NOMO-1 (cell line): Measurements from ENCODE around the gene NDUFA8.

Source experiments
- DNase-seq, 2 experiments: peaks; one replicate each; lab custom pipeline; 2025; ENCODE audit not compliant: unreplicated experiment in 2 of 2; lab: John Stamatoyannopoulos, UW

Gene NDUFA8

DNA sequence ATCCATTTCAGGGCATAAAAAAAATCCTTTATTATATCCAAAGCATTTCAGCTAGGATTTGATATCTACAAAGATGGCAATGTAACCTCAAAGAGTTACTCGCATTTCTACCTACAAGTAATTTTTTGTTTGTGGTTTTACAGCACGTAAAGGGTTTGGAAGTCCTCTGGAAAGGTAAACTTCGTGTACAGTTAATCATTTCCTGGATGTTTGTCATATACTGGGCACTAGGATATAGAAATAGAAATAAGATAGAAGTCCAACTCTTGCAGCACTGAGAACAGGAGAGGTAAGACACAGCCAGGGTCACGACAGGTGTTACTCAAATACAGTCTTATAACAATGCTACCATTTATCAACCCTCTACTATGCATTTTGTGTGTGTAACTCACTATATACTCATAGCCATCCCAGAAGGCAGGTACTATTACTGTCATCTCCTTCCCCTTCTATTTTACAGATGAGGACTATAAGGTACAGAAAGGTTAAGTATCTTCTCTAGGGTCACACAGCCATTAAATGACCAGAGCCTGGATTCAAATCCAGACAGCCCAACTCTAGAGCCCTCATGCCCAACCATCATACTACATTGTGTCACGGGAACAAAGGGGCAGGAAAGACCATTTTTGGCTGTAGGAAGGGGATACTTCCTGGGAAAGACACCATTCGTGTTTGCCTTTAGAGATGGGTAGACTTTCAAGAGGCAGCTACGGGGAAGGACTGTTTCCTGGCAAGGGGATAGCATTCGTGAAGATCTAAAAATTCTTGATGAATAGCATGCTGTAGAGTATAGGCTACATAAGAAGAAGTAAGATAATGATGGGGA, 19.0 kb downstream of the NDUFA8 start:
- no peak for DNase-seq

GRCh38 chr9:122138560-122139268, 20.9 kb downstream of the NDUFA8 start:
- no peak for DNase-seq

- no peak for DNase-seq
Observed at GRCh38 chr9:122135529-122135859, 24.1 kb downstream of the NDUFA8 start.

GRCh38 chr9:122134822-122135528, 24.6 kb downstream of the NDUFA8 start:
- DNase-seq = no peak

DNA sequence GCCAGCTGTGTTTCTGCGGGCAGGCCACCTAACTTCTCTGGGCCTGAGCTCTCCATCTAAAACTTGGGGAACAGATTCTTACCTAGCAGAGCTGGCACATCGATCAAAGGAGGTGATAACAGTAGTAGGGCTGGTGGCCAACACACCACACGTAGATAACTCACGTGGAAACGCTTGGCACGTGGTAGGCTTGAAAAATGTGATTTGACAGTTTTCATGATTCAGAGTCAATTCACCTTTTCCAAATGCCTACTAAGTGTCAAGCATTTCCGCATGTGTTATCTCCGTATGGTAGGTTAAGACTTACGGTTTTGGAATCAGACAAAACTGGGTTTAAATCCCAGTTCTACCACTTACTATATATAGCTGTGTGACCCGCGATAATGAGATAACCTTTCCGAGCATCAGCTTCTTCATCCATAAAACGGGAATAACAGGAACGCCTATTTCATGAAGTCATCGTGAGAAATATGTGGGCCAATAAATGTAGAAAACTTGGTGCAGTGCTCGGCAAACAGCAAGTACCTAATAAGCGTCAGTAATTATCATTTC, 25.5 kb downstream of the NDUFA8 start:
- no peak for DNase-seq

DNA sequence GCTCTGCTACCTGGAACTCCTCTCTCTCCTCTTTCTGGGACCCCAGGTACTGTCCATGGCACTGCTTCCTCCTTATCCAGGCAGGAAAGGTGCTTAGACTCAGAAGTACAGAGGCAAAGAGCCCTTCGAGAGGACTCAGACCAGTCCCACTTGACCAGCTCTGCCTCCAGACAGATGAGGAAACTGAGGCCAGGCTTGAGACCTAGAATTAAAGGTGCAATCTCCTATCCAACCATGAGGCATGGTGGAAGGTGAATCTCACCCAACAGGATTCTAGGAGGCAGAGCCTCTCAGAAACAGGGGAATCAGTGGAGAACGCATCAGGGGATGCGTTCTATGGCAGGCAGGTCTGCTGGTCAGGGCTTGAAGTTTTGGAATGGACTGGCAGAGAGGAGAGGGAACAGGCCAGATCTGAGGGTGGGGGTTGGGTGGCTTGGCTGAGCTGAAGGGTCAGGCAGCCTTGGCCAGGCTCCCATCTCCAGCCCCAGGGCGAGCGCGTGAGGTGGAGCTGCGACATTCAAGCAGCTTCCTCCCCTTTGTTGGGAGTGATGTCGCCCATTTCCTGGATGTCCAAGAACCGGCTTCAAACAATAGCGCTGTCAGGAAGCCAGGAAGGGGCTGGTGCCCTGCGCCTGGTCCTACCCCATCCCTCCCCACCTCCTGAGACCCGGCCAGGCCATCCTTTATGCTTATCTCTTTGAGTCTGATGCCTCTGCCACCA, 26.2 kb downstream of the NDUFA8 start:
- no peak for DNase-seq

DNA sequence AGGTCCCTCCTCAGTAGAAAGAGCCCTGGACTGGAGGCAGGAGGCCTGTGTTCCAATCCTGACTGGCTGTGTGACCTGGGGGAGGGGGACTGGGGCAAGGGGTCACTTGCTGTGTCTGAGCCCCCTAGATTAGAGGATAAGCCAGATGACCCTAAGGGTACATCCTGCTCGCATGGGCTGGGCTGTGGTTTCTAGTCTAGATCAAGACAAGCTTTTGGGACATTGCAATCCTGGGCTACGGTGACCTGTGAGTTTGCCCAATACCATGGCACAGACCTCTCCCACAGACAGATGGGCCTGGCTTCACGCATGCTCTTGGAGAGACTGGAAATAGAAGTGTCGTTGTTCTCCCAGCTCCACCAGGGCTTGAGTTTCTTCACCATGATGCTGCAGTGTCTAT, 27.0 kb downstream of the NDUFA8 start:
- DNase-seq = no peak

DNA sequence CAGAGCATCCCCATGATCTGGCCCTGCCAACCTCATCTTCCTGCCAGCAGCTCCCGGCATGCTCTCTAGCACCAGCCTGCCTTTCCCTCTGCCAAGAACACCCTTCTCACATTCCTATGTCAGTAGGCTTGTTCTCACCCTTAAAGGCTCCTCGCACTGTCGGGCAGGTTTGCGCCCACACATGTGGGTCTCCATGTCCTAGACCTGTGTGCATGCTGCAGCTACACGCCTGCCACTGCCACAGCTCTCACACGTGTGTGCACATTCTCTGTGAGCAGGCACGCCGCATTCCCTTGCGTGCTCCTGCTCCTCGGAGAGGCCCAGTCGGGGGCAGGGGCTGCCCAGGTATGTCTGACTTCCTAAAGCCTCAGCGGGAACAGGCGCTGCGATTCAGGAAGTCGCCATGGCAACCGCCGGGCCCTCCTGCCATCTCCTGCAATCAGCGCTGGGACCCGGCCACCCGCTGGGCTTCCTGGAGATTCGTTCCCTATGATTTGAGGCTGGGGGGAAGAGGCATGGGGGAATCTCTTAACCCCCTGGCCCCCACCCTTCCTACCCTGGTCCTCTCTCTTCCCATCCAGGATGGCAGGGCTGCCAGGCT, 28.1 kb downstream of the NDUFA8 start:
- no peak for DNase-seq

DNA sequence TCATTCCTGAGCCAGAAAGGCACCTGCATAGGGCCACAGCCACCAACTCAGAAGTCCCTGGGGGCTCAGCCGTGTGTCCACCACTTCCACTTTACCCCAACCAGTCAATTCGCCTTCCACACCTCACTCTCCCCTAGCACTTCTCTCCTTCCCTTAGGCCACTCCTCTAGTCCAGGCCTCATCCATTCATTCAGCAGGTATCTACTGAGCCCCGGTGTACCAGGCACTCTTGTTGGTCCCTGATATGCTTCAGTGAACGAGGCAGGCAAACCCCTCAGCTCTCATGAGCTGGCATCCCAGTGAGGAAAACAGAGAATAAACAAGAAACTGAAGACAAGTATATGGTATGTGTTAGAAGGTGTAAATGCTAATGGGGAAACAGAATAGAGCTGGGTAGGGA, 28.7 kb downstream of the NDUFA8 start:
- DNase-seq = no peak

- no peak for DNase-seq
Observed at GRCh38 chr9:122129969-122130368, 29.6 kb downstream of the NDUFA8 start.

- no peak for DNase-seq
Observed at GRCh38 chr9:122128969-122129343, 30.6 kb downstream of the NDUFA8 start.

GRCh38 chr9:122128007-122128968, 31.3 kb downstream of the NDUFA8 start:
- no peak for DNase-seq

- no peak for DNase-seq
Observed at GRCh38 chr9:122127396-122127798, 32.2 kb downstream of the NDUFA8 start.

- peak in 1 of 2 experiments; percentile 15 for DNase-seq
Observed at GRCh38 chr9:122126331-122127261, 33.0 kb downstream of the NDUFA8 start.

GRCh38 chr9:122125509-122126330, 33.9 kb downstream of the NDUFA8 start:
- no peak for DNase-seq

DNA sequence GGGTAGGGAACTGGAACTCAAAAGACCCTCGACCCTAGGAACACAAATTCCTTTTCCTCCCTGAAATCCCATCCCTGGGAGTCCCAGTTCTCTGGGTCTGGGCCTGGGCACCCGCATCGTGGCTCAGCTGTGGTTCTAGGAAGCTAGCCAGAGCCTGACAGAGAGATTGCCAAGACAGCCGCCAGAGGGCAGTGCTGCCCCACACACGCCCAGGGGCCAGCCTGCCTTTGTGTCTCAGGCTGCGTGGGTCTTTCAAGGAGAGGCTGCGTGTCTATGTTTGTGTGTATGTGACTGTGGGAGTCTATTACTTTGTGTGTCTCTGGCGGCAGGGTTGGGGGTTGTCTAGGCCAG, 34.4 kb downstream of the NDUFA8 start:
- DNase-seq = peak; percentile 57 to 60

DNA sequence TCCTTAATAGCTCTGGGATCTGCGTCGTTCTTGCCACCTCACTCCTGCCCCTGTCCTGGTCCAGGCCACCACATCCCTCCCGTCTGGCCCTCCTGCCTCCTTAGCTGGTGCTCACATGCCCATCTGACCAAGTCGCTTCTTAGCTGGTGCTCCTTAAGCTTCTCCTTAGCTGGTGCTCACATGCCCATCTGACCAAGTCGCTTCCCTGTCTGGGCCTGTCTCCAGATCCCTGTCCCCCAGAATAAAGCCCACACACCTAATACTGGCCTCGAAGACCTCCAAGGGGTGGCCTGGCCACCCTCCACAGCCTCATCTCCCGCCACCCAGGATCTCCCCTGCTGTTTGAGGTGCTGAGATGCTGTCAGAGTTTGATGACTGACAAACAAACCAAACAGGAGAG, 35.1 kb downstream of the NDUFA8 start:
- no peak for DNase-seq
